NCI-H460 (cell line): ENCODE results near the gene DENND6B. TPM values are rescaled to one million over a fixed set of nuclear protein-coding genes. Genes with fewer than 3 reads are reported as not detected.

Experiments
- DNase-seq: peaks from one replicate; pipeline ENCODE4 v3.0.0-alpha.2; 2016; ENCODE audit warnings: low read depth; ENCODE audit errors: extremely low read depth
- total RNA-seq: library from RNA; depleted of rRNA; stranded (reverse); fragments of >200 nt; shearing (Covaris generic); gene quantifications from 2 replicates; pipeline ENCODE4 v1.2.3, GENCODE V29; 2014; rRNA removed

The DENND6B gene
- total RNA-seq, 1 experiment from 2014 or later, result 1.5 TPM

DNA sequence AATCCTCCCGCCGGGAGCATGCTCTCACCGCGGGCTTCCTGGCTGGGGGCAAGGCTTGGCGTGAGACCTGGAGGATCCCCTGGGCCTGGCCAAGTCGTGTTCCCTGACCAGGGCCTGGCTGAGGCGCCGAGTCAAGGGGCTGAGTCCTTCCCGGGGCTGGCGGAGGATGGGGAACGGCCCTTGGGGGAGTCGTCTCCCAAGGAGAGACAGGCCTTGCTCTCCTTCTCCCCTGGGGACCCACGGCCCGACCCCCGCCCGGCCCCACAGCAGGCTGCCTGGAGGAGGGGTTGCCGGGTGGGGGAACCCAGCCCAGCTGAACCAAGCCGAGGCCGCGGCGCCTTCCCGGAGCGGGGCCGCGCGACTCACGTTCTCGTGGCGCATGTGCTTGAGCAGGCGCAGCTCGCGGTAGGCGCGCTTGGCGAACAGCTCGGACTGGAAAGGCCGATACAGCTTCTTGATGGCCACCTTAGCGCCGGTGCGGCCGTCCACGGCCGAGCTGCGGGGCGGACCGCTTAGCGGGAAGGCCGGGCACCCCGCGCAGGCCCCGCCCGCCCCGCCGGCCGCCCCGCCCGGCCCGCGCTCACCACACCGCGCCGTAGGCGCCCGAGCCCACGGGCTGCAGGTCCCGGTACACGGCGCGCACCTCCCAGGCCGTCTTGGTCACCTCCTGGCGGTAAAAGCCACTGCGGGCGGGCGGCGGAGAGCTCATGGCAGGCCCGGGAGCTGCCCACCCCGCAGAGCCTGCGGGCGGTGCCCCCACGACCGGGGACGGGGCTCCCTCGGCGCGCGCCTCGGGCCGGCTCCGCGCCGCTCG is 65.8 kb downstream of the DENND6B start:
- DNase-seq, result no peak

DNA sequence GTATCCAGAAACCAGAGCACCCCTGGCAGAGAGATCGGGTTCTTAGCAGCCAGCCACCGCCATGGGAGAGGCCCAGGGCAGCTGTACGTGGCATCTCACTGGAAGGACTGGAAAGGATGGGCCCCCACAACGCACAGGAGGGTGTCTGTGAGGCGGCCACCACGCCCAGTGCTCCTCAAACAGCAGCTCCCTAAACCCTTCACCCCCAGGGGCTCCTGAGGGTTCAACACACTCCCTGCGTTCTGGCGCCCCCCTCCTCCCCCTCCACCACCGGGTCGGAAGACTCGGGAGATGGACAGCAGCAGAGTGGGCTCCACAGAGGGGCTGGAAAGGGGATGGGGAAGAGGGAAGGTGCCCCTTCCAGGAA is 66.4 kb downstream of the DENND6B start:
- DNase-seq, result no peak

DNA sequence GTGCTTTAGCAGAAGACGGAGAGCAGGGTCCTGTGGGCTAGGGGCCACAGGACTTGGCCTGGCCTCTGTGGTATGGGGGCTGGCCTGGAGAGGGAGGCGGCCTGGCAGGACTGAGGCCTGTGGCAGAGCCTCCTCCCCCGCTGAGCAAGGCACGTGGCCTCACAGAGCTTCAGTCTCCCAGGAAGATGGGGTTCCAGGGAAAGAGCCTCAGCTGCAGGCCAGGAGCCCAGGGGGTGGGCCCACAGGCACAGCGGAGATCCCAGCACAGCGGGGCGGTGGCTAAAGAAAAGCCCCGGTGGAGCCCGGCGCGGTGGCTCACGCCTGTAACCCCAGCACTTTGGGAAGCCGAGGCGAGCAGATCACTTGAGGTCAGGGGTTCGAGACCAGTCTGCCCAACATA is 67.5 kb downstream of the DENND6B start:
- DNase-seq, result no peak

Other genes with a start within 250 kb of the DENND6B start
- not detected in 2 replicates for gene MLC1, start 241.6 kb downstream of the DENND6B start, total RNA-seq
- 0.07 TPM in 1 of 2 replicates, not detected in the other for gene MOV10L1, start 237.0 kb downstream of the DENND6B start, total RNA-seq
- 4.2 and 4.7 TPM in 2 replicates for gene PANX2, start 156.3 kb downstream of the DENND6B start, total RNA-seq
- gene TRABD, start 141.1 kb downstream of the DENND6B start, total RNA-seq, result 21.7 and 26.1 TPM in 2 replicates
- 11.5 and 12.8 TPM in 2 replicates for gene SELENOO, start 126.0 kb downstream of the DENND6B start, total RNA-seq
- gene TUBGCP6, start 82.0 kb downstream of the DENND6B start, total RNA-seq, result 10.7 and 13.0 TPM in 2 replicates
- 13.9 and 14.4 TPM in 2 replicates for gene HDAC10, start 75.7 kb downstream of the DENND6B start, total RNA-seq
- gene MAPK12, start 65.3 kb downstream of the DENND6B start, total RNA-seq, result 22.0 and 24.9 TPM in 2 replicates
- 1.3 and 1.8 TPM in 2 replicates for gene MAPK11, start 56.6 kb downstream of the DENND6B start, total RNA-seq
- gene PLXNB2, start 19.4 kb downstream of the DENND6B start, total RNA-seq, result 51.2 and 52.5 TPM in 2 replicates
- gene PPP6R2, start 16.3 kb upstream of the DENND6B start, total RNA-seq, result 23.6 and 24.5 TPM in 2 replicates
- 37.0 and 40.3 TPM in 2 replicates for gene SBF1, start 148.0 kb upstream of the DENND6B start, total RNA-seq
- 8.9 and 9.2 TPM in 2 replicates for gene ADM2, start 154.5 kb upstream of the DENND6B start, total RNA-seq
- 0.27 and 0.29 TPM in 2 replicates for gene MIOX, start 159.8 kb upstream of the DENND6B start, total RNA-seq
- gene LMF2, start 180.7 kb upstream of the DENND6B start, total RNA-seq, result 17.0 and 21.1 TPM in 2 replicates
- 28.6 and 38.0 TPM in 2 replicates for gene NCAPH2, start 181.2 kb upstream of the DENND6B start, total RNA-seq
- gene SCO2, start 198.6 kb upstream of the DENND6B start, total RNA-seq, result 3.0 and 4.0 TPM in 2 replicates
- 25.8 and 27.3 TPM in 2 replicates for gene TYMP, start 203.0 kb upstream of the DENND6B start, total RNA-seq
- gene KLHDC7B, start 218.9 kb upstream of the DENND6B start, total RNA-seq, result 1.6 and 2.1 TPM in 2 replicates
- 0.50 TPM in 1 of 2 replicates, not detected in the other for gene SYCE3, start 235.9 kb upstream of the DENND6B start, total RNA-seq